Heart left ventricle (tissue), 16 donors: ENCODE measurements around the gene TMEM11. TPM values are rescaled to one million over a fixed set of nuclear protein-coding genes. Genes with fewer than 3 reads are reported as not detected.

Source experiments
- ATAC-seq, 4 donors: fragments of 200-7000 bp; cut with Tn5 transposase; one replicate each; pipeline ENCODE4 v1.9.1; 2020 to 2022; ENCODE audit warnings: moderate library complexity in 4 of 4, mild to moderate bottlenecking in 3 of 4, moderate number of reproducible peaks in 1 of 4
- DNase-seq, 5 donors: peaks; one replicate each; pipeline ENCODE4 v3.0.0-alpha.2; 2020
- H3K27ac ChIP-seq, 12 donors: fragments of 200-600 bp; sonication (generic) in 4 of 12; one replicate each; pipeline versions ENCODE4 v1.5.0 to v1.8.0; 2016 to 2022; ENCODE audit warnings: mild to moderate bottlenecking in 2 of 12
- H3K27me3 ChIP-seq, 9 donors: fragments of 200-600 bp; sonication (generic) in 2 of 9; one replicate each; pipeline versions ENCODE4 v1.5.1 to v1.8.0; 2016 to 2022; ENCODE audit warnings: mild to moderate bottlenecking in 3 of 9
- H3K36me3 ChIP-seq, 9 donors: fragments of 200-600 bp; sonication (generic) in 2 of 9; one replicate each; pipeline versions ENCODE4 v1.5.0 to v1.8.0; 2018 to 2022; ENCODE audit warnings: mild to moderate bottlenecking in 2 of 9
- H3K4me1 ChIP-seq, 12 donors: fragments of 200-600 bp; sonication (generic) in 4 of 12; one replicate each; pipeline versions ENCODE4 v1.5.0 to v1.8.0; 2016 to 2022; ENCODE audit warnings: mild to moderate bottlenecking in 3 of 12
- H3K4me3 ChIP-seq, 12 donors: fragments of 200-600 bp; sonication (generic) in 4 of 12; one replicate each; pipeline versions ENCODE4 v1.5.0 to v1.8.0; 2017 to 2022; ENCODE audit warnings: mild to moderate bottlenecking in 9 of 12, moderate library complexity in 4 of 12
- H3K9me3 ChIP-seq, 12 donors: fragments of 200-600 bp; sonication (generic) in 4 of 12; one replicate each; pipeline versions ENCODE4 v1.5.0 to v1.8.0; 2016 to 2022; ENCODE audit warnings: mild to moderate bottlenecking in 1 of 12
- POLR2A ChIP-seq, 2 donors: fragments of 450-650 bp; IDR thresholded peaks; one replicate each; pipeline ENCODE4 v1.6.1; 2017; ENCODE audit warnings: antibody characterized with exemption in 2 of 2, mild to moderate bottlenecking in 2 of 2, moderate library complexity in 2 of 2
- WGBS, 4 donors: extraction: QIAGEN DNeasy Blood & Tissue Kit in 2 of 4; methylation state at CpG; one replicate each; pipeline versions ENCODE4 v1.1.5 to v1.1.7; 2013 to 2018; 5-methylcytosine and 5-hydroxymethylcytosine counted together
- intact Hi-C, 10 donors: fragments of 100-400 bp; cut with DNase I; formaldehyde crosslinking; loops; one replicate each; pipeline versions ENCODE4 v1.11.1 to v1.14.2; 2022
- polyA plus RNA-seq, 2 donors: library from polyadenylated mRNA; stranded (reverse); fragments of 200-250 nt; gene quantifications; one replicate each; pipeline ENCODE4 v1.2.3, GENCODE V29; 2013
- total RNA-seq, 9 donors: library from RNA; depleted of rRNA in 2 of 9; stranded (reverse); fragments of >200 nt in 2 of 9; fragmentation: NEBNext Ultra II Directional in 3 of 9; extraction: Animal tissue kit (Norgen Biotek cat#: 25700) in 3 of 9; gene quantifications; one replicate each; pipeline versions ENCODE4 v1.1.0 to v1.2.4, GENCODE V29; 2016 to 2023
- TF ChIP-seq, protein P1 (sequence below), 12 donors: fragments of 200-600 bp; sonication (generic) in 4 of 12; IDR thresholded peaks; one replicate each; pipeline versions ENCODE4 v1.5.0 to v1.8.0; 2018 to 2022; ENCODE audit warnings: antibody characterized with exemption in 12 of 12, mild to moderate bottlenecking in 5 of 12
- donor health status: ischemic (EF 13 %, LVEDD 7.1; RV severe dilation, severe dysfunction).
- donor health status: healthy with polysubstance abuse.
- donor health status: DM: no; HTN: yes; CAD: no.
- donor health status: DM: no; HTN: no; CAD: no.
- donor health status: ischemic (EF 25% LVEDD 6.9; RV normal size, moderate dysfunction).
- donor health status: ischemic (EF 25% LVEDD 5.7; RV mildly dilated, moderate dysfunction).
- donor health status: healthy.
- donor health status: DM: yes; HTN: yes; CAD: no.
- donor health status: ischemic (EF 35%, LVEDD 5.7; RV mildly dilated, moderate dysfunction).
- donor health status: nonischemic (EF 11% LVEDD 7.7; RV severe dilation, severe dysfunction).
- donor health status: DM: yes; HTN: yes; CAD: no.
- donor health status: PGD.
- donor health status: ischemic (EF 29% LVEDD 5.4; RV normal size, mild dysfunction).
- donor health status: nonischemic (EF 23%, LVEDD 6.1; RV moderate dilation, normal function).

The TMEM11 gene
- total and polyA plus RNA-seq, 11 donors: 23.2 to 59.7 (median 33.0) TPM

DNA sequence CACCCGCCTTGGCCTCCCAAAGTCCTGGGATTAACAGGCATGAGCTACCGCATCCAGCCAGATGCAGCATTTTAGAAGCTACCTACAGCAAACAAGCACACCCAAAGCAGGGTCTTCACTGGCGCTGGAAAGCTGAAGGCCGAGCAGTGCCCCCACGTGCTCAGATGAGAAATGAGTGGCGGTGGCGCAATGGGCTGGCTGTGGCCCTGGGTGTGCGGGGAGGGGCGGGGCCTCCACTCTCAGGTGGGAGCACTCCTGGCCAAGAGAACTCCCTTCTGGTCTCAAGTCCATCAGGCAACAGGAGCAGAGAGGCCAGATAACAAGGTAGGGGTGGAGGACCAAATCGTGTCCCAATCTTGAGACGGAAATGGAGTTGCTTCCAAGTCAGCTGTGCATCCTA is 12.1 kb downstream of the TMEM11 start:
- Histone ChIP-seq H3K4me3 (no peak overlapping the region), H3K27me3 (no peaks in the 10 kb centered on the region), H3K4me1 (peaks cover 0 to 72% (median 32%) of the 10 kb centered on the region in 12 donors), H3K36me3 (peaks cover 0 to 53% (median 20%) of the 10 kb centered on the region in 9 donors), H3K27ac (no peak overlapping the region), H3K9me3 (no peaks in the 10 kb centered on the region)
- TF ChIP-seq, protein P1, sequence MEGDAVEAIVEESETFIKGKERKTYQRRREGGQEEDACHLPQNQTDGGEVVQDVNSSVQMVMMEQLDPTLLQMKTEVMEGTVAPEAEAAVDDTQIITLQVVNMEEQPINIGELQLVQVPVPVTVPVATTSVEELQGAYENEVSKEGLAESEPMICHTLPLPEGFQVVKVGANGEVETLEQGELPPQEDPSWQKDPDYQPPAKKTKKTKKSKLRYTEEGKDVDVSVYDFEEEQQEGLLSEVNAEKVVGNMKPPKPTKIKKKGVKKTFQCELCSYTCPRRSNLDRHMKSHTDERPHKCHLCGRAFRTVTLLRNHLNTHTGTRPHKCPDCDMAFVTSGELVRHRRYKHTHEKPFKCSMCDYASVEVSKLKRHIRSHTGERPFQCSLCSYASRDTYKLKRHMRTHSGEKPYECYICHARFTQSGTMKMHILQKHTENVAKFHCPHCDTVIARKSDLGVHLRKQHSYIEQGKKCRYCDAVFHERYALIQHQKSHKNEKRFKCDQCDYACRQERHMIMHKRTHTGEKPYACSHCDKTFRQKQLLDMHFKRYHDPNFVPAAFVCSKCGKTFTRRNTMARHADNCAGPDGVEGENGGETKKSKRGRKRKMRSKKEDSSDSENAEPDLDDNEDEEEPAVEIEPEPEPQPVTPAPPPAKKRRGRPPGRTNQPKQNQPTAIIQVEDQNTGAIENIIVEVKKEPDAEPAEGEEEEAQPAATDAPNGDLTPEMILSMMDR (IDR thresholded peaks at IDR 0.05): no peak
- no peak for TF ChIP-seq POLR2A (IDR thresholded peaks at IDR 0.05)
- WGBS, 4 donors: 90 to 94% (median 91%) methylated on average over 11 of the region's 11 CpGs
- DNase-seq (no peak), ATAC-seq (no peak)
- intact Hi-C loops: no loop called here

DNA sequence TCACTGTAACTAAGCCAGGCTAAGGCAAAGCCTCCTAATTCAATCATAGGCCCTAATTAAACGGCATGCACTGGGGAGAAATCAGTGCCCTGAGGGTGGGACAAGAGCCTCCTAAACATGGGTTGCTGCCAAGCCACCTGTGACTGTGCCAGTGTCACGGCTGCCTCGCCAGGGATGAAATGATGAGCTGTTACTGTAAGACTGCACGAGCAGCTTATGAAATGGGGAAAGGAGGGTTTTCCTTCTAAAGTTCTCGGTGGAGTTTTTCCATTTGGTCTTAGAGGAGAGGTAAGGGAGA is 12.7 kb downstream of the TMEM11 start:
- H3K4me3 ChIP-seq: no peak overlapping the region
- peak in 2 of 4 donors; percentile 46 to 56 for ATAC-seq
- no peak overlapping the region for H3K27ac ChIP-seq
- TF ChIP-seq, protein P1 (IDR thresholded peaks at IDR 0.05): no peak
- no peak for TF ChIP-seq POLR2A (IDR thresholded peaks at IDR 0.05)
- 30 to 61% (median 42%) methylated on average over 5 of the region's 5 CpGs for WGBS, 4 donors
- H3K36me3 ChIP-seq: peaks cover 0 to 58% (median 25%) of the 10 kb centered on the region in 9 donors
- H3K9me3 ChIP-seq: no peaks in the 10 kb centered on the region
- H3K27me3 ChIP-seq: no peaks in the 10 kb centered on the region
- intact Hi-C loops: no loop called here
- DNase-seq: peak in 2 of 5 donors; percentile 50 to 54
- peaks cover 0 to 65% (median 32%) of the 10 kb centered on the region in 12 donors for H3K4me1 ChIP-seq

DNA sequence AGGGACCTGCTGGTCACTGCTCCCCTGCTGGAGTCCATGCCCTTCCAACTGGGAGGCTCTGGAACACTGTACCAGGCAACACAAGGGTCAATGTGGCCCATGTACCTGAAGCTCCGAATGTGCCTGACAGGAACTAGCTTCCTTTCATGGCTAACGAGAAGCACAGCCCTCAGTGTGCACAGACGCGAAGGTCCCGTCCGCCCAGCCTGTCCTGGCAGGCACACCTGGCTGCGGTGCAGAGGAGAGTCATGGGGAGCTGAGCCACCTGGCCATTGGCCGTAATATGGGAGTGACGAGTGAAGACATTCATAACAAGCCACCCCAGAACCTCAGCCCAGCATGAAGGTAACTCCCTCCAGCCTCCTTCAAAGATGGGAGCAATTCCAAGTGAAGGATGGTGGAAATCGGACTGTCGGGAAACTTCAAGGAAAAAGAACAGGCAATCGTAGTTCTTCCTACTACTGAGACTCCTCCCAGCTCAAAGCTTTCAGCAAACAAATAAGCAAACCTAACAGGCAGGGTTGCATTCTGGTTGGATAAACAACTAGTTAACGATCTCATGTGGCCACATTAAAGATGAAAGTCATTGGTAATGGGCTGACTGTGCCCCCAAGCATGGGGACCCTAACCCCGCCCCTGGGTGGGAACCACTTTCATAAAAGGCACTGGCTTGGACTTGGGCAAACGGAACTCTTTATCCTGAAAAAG is 13.2 kb downstream of the TMEM11 start:
- intact Hi-C loops: no loop called here
- H3K9me3 ChIP-seq: no peaks in the 10 kb centered on the region
- no peaks in the 10 kb centered on the region for H3K27me3 ChIP-seq
- no peak overlapping the region for H3K27ac ChIP-seq
- H3K4me1 ChIP-seq: peaks cover 0 to 62% (median 32%) of the 10 kb centered on the region in 12 donors
- H3K4me3 ChIP-seq: no peak overlapping the region
- H3K36me3 ChIP-seq: peaks cover 0 to 57% (median 25%) of the 10 kb centered on the region in 9 donors
- 65 to 79% (median 71%) methylated on average over 12 to 15 of the region's 15 CpGs for WGBS, 4 donors
- no peak for DNase-seq
- no peak for ATAC-seq
- no peak for TF ChIP-seq POLR2A (IDR thresholded peaks at IDR 0.05)
- TF ChIP-seq, protein P1 (IDR thresholded peaks at IDR 0.05): no peak

DNA sequence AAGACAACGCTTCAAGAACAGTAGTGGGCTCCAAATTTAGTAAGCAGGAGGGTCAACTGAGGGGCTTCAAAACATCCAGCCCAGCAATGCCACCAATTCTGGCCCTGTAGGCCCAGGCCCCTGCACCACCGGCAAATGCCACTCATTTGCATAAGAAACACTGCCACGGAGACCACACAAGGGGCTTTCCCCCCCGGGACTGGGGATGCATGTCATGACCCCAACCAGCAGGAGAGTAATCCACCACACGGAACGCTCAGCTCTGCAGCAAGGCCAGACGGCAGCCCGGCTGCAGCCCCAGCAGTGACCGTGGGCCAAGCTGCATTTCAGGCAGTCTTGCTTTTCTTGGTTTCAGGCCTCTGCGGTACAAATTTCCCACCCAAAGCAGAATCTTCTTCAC is 14.1 kb downstream of the TMEM11 start:
- H3K27me3 ChIP-seq: no peaks in the 10 kb centered on the region
- no peak for DNase-seq
- intact Hi-C loops: no loop called here
- ATAC-seq: no peak
- WGBS, 4 donors: 67 to 75% (median 73%) methylated on average over 9 to 10 of the region's 10 CpGs
- H3K36me3 ChIP-seq: peaks cover 0 to 50% (median 25%) of the 10 kb centered on the region in 9 donors
- TF ChIP-seq, protein P1 (IDR thresholded peaks at IDR 0.05): no peak
- no peak for TF ChIP-seq POLR2A (IDR thresholded peaks at IDR 0.05)
- peaks cover 0 to 59% (median 31%) of the 10 kb centered on the region in 12 donors for H3K4me1 ChIP-seq
- H3K9me3 ChIP-seq: no peaks in the 10 kb centered on the region
- H3K27ac ChIP-seq: no peak overlapping the region
- H3K4me3 ChIP-seq: no peak overlapping the region
